Stromal cell of bone marrow (primary cell): ENCODE measurements around the gene ITPKB.

Source experiments
- DNase-seq: peaks from one replicate; pipeline ENCODE4 v3.0.0-alpha.2; 2012; ENCODE audit warnings: low read depth

ITPKB gene

DNA sequence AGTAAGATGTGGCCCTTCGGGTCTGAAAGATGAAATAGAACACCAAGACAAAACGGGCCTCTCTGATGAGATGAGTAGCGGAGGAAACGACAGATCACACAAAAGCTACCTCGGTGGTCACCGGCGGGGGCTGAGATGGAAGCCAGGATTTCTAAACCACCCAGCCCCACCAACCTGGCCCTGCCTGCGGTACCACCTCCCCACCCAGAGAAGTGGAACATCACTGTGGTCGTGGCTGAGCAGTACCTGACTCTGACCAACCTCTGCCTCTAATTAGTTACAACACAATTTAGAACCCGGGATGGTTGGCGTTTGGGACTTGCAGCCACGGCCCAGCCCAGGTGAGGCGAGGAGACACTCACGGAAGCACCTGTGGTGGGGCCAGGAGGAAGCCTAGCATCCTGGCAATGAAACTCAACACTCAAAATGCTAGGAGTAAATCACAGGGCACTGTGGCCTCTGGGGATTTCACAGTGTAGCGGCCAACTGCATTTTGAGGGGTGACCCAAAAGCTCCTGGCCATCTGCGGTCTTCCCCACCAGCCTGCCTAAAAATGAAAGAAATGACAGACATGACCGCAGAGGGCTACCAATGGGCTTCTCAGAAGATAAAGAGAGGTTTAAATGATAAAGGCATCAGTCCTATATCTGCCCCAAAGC lies 73.4 kb downstream of the ITPKB start:
- DNase-seq: no peak

DNA sequence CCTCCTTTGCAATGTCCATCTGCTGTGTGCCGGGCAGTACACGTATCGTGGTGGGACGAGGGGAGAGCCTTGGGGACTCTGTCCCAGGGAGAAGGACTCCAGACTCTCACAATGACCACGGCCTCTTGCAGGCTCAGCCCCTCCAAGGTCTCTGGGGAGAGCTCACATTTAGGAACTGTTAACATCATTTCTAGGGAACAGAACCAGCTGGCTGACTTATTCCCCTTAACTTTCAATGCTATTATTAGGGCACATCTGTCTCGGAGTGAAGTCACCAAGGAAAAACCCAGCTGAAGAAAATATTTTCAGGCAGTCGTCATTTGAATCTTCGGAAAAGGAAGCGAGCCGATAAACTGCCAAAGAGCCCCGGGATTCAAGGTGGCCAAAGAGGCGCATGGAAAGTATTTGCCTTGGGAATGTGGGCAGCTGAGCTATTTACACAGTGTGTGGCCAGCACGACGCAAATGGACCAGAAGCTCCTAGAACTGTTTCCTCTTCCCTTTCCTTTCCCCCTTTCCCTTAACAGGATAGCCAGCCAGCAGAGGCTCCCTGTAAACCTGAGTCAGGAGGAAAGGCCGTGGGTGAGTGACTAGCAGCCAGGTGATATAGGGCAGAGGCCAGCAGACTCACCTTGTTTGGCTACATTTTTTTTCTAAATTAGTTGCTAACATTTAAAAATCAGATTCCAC lies 74.5 kb downstream of the ITPKB start:
- DNase-seq: peak; percentile 61

DNA sequence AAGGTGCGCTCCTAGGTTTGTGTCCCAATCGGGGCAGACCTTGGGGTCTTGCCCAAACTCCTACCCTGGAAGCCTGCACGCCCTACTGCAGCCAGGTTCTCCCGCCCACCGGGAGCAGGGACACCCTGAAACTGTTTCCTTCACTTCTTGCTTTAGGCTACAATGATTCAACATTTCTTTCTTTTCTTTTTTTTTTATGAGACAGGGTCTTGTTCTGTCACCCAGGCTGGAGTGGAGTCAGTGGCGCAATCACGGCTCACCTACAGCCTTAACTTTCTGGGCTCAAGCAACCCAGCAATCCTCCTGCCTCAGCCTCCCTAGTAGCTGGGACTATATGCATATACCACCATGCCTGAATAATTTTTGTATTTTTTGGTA lies 75.8 kb downstream of the ITPKB start:
- DNase-seq: no peak

DNA sequence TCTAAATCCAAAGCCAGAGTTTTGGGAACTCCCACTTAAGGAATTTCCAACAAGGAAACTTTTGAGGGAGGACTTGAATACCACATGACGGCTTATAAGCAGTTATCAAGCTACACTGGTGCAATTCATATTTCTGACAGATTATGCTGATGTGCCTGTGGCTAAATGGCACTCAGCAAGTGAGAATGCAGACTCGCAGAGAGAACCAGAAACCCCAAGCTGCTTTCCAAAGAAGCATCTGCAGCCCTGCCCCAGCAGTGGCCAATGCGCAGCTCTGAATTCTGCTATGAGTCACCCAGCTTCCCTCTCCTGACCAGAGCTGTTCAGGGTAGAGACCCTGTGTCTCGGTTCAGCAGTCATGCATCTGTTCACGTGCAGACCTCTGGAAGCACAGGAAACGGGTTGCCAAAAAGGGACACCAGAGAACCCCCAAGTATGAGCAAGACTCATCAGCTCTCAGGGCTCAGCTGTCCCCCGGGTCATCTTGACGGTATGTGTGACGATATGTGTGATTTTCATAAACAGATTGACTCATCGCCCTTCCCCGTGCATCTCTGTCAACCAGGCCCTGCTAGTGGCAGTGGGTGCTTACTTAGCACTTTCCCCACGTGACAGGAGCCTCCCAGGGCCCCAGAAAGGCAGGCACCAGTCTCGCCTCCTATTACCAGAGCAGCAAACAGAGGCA lies 76.3 kb downstream of the ITPKB start:
- DNase-seq: peak; percentile 95

DNA sequence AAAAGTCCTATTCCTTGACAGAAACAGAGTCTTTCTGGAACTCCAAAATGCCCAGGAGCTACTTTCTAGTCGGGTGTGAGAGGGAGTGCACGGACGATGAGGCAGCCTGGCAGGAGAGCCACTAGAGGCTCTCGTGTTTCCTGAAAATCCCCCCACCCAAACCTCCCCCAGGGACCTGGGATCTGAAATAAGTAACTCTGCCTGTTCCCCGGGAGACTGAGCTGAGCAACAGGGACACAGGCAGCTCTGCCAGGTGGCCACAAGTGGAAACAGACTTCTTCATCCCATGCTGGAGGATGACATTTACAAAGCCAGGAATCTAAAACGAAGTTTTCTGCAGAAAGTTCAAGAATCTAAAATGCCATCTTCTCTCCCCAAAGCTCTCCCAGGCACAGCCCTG lies 77.1 kb downstream of the ITPKB start:
- no peak for DNase-seq

DNA sequence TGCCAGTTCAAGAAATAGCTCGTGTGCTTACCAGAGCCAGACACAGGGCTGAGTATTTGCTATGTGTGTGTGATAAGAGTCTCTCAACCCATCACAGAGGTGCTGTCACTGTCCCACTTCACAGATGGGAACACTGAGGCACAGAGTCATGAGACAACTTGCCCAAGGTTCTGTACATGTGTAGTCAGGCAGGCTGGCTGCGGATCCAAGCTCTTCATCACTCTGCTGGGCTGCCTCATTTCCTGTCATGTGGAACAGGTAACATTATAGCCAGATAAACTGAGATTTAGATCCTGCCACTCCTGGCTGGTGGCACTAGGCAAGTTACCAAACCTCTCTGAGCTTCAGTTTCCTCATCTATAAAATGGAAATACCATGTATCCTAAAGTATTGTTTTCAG lies 77.8 kb downstream of the ITPKB start:
- DNase-seq: no peak

DNA sequence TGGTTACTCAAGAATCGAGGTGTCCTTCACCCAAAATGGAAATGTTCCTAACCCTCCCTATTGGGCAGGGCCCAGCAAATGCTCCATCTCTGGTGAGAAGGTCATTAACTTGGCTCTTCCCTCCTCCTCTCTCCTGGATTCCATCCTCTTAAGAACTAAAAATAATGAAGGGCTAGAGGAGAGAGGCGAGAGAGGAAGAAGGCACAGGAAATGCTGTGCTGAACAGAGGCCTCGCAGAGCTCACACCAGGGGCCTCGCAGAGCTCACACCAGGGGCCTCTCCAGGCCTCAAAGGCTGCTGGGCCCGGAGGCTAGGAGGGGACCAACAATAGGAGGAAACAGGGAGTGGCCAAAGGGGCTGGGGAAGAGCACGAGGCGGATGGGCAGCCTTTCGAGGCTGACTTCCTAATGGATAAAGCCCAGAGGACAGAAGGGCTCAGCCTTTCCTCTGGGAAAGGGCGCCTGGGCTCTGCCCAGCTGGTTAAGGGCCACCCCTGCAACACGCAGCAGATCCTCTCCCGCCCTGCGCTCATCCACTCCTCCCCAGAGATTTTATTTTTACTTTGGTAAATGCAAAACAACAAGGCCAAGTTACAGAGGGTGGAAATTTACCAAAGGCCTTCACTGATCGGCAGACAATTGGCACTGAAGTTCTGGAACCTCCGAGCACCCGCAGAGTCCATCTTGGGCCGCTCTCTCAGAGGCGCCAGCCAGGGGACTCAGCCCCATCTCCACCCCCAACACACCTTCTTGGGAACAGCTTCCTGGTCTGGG lies 78.5 kb downstream of the ITPKB start:
- DNase-seq: no peak

DNA sequence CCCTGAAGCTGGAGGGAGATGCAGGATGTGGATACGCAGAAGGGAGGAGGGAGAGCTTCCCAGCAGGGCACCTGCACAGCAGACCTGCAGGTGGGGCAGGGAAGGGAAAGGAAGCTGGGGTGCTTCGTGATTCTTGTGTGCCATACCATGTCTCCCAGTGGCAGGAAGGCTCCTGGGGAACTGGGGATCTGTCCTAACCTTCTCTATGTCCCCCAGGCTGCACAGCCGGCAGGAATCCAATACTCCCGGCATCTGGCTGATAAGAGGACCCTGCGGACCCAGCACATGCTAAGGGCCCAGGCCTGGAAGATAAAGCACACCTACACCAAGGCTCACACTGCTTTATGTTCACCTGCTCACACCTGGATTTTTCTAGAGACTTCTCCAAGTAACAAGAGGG lies 79.4 kb downstream of the ITPKB start:
- no peak for DNase-seq

DNA sequence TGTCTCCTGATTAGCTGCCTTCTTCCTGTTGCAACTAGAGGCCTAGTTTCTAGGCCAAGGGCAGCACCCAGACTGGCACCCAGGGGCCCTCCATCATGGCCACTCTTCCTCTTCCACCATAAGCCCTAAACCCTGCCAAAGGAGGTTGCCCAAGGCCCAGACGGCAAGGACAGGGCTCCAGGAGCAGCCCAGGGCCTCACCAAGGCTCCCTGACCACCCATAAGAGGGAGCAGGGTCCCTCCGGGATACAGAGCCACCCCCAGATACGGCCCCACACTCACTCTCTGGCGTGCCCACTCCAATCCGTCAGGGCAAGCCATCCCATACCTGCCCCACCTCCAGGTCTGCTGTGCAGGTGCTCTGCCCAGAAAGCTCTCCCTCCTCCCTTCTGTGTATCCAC lies 79.9 kb downstream of the ITPKB start:
- no peak for DNase-seq

DNA sequence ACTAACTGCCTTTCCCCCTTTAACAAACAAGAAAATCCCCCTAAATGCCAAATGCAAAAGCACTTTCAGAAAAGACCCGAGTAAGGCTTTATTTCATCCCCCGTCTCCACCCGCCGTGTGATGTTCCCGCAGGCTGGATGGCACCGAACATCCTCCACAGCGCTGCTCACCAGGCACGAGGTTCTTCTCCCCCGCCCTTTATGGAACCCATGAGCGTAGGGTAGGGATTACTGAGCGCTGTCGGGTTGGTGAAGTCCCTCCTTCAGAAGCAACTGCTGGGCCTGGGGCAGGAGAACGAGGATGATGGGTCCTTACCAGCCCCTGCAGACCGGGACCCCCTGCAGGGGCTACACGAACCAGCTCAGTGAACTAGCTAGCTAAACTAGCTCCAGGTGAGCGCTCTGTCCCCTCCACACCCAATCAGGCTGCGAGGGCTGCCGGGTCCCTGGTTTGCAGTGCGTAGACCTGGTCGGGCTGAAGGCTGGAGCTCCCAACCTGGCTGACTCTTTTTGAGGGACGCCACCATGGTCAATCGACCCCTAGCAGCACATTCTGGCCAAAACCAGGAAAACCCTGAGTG lies 80.4 kb downstream of the ITPKB start:
- no peak for DNase-seq

DNA sequence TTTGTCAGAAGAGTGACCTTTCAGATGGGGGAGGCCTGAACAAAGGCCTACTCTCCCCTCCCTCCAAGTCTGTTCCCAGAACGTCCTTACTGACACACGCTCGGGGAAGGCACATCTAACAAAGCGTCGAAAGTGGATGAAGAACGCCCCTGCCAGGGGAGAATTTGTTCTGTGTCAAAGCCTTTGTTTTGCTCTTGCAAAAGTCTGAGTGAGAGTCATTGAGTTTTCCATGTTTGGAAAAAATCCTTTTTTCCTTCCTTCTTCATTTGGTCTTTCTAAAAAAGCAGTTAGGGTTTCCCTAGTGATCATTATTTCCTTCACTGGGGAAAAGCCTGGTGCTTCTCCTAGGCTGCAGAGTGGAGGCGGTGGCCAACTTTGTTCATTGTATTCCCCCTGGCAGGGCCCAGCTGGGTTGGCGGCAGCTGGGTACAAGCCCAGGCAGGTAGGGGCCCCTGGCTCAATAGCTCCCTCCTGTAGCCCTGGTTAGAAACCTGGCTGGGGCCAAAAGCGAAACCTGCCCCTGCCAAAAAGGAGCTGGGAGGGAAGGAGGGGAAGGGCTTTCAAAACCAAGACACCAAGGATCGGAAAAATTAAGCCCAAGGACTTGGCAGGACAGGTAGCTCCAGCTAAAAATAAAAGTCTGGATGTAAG lies 81.1 kb downstream of the ITPKB start:
- DNase-seq: no peak

DNA sequence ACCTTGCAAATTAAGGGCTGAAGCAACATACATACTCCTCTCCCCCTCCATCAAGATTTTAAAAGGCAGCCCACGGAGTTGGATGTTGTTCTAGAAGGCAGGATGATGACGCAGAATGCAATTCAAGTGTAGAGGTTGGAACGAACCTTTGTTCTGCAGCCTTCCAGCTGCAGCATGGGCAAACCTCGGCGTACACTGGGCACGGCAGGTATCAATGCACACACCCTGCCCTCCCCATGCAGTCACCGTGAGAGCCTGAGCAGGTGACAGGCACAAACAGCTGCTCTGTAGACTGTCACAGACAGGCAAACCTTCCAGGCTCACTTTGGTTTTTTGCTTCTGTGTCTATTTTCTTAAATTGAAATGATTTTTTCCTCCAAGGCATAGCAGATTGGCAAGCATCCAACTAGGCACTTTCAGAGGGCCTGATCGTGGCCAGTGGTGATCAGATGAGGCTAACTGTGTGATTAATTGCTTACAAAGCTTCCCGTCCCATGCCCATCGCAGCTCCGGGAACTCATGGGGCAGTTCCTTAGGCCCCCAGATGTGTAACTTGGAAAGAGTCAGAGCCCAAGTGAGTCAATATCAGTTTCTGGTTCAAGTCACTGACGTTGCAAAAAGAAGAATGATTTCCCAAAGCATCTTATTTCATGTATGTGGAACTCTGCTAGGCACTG lies 82.3 kb downstream of the ITPKB start:
- DNase-seq: peak; percentile 97

DNA sequence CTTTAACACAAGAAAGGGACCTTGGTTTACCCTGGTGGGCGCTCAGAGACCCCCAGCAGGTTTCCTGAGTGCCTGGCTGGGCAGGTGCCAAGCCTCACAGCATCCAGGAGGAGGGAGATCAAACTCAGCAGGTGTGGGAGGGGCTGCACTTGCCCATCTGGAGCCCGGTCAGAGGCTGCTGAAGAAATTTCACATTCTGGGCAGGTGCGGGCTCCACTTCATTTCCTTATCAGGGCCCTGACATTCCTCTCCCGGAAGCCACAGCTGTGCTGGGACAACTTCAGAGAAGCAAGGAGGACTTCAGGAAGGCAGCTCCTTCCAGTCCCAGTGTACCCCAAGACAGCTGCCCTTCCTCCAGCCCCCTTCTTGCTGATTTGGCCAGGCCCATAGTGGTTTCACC lies 82.9 kb downstream of the ITPKB start:
- no peak for DNase-seq

DNA sequence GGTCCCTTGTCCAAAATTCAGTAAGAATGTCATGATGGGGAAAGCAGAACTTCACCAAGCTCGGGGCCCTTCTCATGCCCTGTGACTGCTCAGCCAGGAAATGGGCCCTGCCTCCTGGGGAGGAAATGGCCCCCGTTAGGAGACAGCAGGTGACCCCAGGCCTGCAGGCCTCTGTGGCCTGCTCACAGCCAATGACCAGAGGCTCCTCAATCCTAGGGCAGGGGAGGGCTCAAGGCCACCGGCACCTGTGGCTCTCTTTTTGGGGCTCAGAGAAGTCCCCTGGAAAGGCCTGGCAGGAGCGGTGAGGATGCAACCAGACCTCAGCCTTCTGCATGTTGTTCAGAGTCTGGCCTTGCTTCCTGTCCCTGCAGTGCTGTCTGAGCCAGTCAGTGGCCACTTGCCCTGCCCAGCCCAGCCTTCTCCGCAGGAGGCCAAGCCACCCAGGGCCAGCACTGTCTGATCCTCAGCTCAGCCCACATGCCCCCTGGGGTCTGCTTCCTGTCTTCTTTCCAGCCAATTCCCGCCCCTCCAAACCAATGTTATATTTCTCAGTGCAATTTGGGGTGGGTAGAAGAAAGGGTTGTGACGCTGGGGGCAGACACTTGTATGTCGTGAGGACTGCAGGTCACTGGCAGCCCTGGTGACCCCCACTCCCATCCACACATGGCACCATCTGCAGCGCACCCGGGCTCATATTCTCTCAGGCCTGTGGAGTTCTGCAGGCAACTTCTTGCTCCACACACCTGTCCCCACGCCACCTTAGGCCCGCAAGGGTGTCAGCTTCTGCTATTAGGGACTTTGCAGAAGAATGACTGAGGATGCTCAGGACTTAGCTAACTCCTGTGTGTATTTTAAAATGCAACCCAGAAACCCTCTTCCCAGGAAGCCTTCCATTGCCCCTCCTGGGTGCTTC lies 83.6 kb downstream of the ITPKB start:
- DNase-seq: no peak

DNA sequence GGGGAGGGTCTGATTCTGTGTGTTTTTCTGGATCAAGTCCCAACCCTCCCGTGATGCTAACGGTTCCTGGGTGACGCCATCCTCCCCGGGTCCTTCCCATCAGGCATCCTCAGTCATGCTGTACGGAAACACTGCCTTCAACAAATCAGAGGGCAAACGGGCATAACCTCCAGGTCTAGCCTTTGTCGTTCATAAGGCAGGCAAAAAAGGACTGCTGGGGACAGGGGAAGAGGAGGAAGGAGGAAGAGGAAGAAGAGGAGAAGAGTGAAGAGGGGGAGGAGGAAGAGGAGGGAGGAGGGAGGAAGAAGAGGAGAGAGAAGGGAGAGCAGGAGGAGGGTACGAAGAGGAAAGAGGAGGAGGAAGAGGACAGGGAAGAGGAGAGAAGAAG lies 84.4 kb downstream of the ITPKB start:
- DNase-seq: no peak

DNA sequence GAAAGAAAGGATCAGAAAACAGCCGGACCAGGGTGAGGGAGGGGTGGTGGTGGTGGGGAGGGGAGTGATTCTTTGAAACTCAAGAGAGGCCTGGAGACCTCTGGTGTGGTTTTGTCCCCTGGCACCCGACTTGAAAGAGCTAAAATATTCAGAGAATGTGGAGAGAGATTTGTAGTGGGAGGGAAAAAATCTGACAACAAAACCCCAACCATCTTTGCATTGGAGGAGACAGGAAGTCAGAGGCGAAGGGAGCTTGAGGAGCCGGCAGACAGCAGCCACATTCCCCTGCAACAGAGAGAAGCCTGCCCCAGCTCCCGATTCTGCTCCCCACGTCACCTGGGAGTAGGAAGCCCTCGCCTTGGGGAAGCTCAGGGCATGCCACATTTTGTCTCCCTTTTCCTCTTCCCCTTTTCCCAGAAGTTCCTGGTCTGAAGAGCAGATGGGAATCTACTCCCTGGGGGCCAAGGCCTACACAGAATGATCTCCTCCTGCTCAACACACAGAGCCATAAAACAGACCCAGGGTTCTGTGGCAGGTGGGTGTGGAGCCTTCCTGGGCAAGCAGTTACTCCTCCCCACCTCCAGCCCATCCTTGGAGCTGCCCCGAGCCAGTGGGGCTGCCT lies 84.9 kb downstream of the ITPKB start:
- no peak for DNase-seq

DNA sequence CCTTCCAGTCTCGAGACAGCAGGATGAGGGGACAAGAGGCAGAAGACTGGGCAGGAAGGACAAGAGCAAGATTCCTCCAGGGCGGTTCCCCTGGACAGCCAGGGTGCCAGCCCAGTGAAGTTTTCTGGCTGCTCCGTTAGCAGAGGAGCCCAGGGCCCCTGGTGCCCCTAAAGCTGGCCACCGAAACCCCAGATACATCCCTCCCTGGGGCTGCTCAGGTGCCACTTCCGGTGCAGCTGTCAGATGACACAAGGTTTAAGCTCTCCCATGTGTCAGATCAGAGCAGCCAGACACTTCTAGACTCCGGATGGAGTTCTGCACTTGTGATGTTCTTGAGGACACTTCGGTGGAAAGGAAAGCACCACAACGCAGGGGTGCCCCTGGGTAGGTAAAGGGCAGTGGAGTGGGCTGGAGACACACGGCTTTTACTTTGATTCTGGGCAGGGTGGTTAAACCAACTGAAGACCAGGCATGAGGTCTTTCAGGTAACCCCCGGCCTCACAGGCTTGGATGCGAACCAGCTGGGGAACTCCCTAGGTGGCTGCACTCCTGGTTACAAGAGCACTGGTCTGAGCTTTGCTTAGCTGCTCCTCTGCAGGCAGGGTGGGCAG lies 85.7 kb downstream of the ITPKB start:
- DNase-seq: no peak

DNA sequence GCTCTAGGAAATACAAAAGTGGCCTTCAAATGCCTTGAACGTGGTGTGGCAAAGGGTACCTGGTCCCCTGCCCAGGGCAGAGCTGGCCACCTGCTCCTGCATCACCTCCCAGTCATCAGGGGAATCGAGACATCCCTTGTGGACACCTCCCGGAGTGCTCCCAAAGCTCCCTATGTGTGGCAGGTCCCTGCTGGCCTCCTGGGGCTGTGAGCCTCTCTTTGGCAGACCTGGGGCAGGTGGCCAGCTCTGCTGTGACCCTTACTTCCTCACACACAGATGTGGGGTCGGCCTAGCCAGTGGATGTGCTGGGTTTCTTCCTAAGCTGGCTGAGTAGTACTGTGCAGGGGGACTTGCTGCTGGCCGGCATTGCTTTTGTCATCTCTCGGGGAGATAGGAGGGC lies 86.5 kb downstream of the ITPKB start:
- DNase-seq: no peak

DNA sequence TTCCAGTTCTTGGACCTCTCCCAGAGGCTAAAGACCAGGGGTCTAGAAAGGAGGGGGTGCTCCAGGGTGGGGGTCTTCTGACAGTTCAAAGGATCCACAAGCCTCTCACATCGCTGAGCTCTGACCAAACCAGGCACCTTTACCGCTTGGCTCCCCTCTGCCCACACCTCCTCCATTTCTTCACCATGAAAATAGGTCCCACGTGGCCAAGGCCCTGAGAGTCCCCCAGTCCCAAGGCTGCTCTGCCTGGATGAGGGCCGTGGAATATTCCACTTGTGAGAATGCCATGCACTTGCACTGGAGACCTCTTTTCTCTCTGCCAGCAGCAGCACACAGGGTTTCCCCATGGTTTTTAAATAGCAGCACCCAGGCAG lies 87.4 kb downstream of the ITPKB start:
- DNase-seq: no peak
